NCI-H345 treated with DMSO at 0.1 percent for 48 hours (cell line): ENCODE measurements around the gene NPIPB2.
"Not testable (repeated sequence)": the region's sequence is repeated elsewhere in the genome, so short reads cannot be mapped to it uniquely, and the experiment has no call there.

ENCODE experiments used
- DNase-seq: peaks from one replicate; lab custom pipeline; 2025; ENCODE audit not compliant: unreplicated experiment; lab: John Stamatoyannopoulos, UW

NPIPB2 gene

GRCh38 chr16:11941945-11942344 is at the start of gene NPIPB2:
NPIPB2 (minus strand) TSS chr16:11942045; CDS start chr16:11942045, 0 bp downstream.
- DNase-seq, result not testable (repeated sequence)

- DNase-seq, result no peak
Observed at GRCh38 chr16:11990702-11991390, 49.0 kb upstream of the NPIPB2 start.

GRCh38 chr16:11988258-11988978 is 46.6 kb upstream of the NPIPB2 start:
- no peak for DNase-seq

- DNase-seq, result no peak
Observed at GRCh38 chr16:11986521-11987057, 44.7 kb upstream of the NPIPB2 start.

GRCh38 chr16:11985250-11985649 is 43.4 kb upstream of the NPIPB2 start:
- DNase-seq, result no peak

GRCh38 chr16:11980136-11980844 is 38.4 kb upstream of the NPIPB2 start:
- DNase-seq, result no peak

- no peak for DNase-seq
Observed at GRCh38 chr16:11979013-11979672, 37.3 kb upstream of the NPIPB2 start.

GRCh38 chr16:11978080-11978479 is 36.2 kb upstream of the NPIPB2 start:
- DNase-seq, result no peak

GRCh38 chr16:11977376-11978041 is 35.7 kb upstream of the NPIPB2 start:
- no peak for DNase-seq

- no peak for DNase-seq
Observed at GRCh38 chr16:11976850-11977375, 35.1 kb upstream of the NPIPB2 start.

GRCh38 chr16:11973070-11973469 is 31.2 kb upstream of the NPIPB2 start:
- no peak for DNase-seq

GRCh38 chr16:11972128-11972527 is 30.3 kb upstream of the NPIPB2 start:
- DNase-seq, result no peak

- not testable (repeated sequence) for DNase-seq
Observed at GRCh38 chr16:11970292-11970691, 28.4 kb upstream of the NPIPB2 start.

GRCh38 chr16:11968577-11968976 is 26.7 kb upstream of the NPIPB2 start:
- no peak for DNase-seq

- no peak for DNase-seq
Observed at GRCh38 chr16:11967195-11967911, 25.5 kb upstream of the NPIPB2 start.

- DNase-seq, result no peak
Observed at GRCh38 chr16:11966173-11966572, 24.3 kb upstream of the NPIPB2 start.

GRCh38 chr16:11964761-11965551 is 23.1 kb upstream of the NPIPB2 start, which contains the start of gene TNFRSF17:
TNFRSF17 (plus strand) TSS chr16:11965210; CDS start chr16:11965325, 115 bp downstream.
- no peak for DNase-seq

GRCh38 chr16:11963706-11964105 is 21.9 kb upstream of the NPIPB2 start:
- DNase-seq, result no peak

GRCh38 chr16:11962978-11963377 is 21.1 kb upstream of the NPIPB2 start:
- DNase-seq, result not testable (repeated sequence)
